Measurements from ENCODE around the gene PRKCE.

- TF ChIP-seq CTCF (IDR thresholded peaks at IDR 0.05): no peak
- TF ChIP-seq POLR2A (IDR thresholded peaks at IDR 0.05): no peak
Measured at GRCh38 chr2:45913539-45913938, 262.1 kb downstream of the PRKCE start.
